Fibroblast of villous mesenchyme (primary cell): ENCODE results near the gene UMODL1. TPM values are rescaled to one million over a fixed set of nuclear protein-coding genes. Genes with fewer than 3 reads are reported as not detected.
"Not testable (repeated sequence)": the region's sequence is repeated elsewhere in the genome, so short reads cannot be mapped to it uniquely, and the experiment has no call there.

Experiments used
- DNase-seq: peaks from one replicate; pipeline ENCODE4 v3.0.0-alpha.2; 2010; ENCODE audit warnings: low read depth
- H3K4me3 ChIP-seq: 2 replicates; pipeline ENCODE4 v1.5.1; 2011; ENCODE audit warnings: low read depth, mild to moderate bottlenecking, low read length
- total RNA-seq: library from RNA; depleted of rRNA; stranded (reverse); fragments of >200 nt; gene quantifications from 2 replicates; pipeline ENCODE4 v1.2.3, GENCODE V29; 2012
- TF ChIP-seq, protein P1 (sequence below): IDR thresholded peaks from 2 replicates; pipeline ENCODE4 v1.5.1; 2012; ENCODE audit warnings: low read depth, mild to moderate bottlenecking, low read length; ENCODE audit not compliant: insufficient read depth

UMODL1 gene
- total RNA-seq, 1 donor = not detected

DNA sequence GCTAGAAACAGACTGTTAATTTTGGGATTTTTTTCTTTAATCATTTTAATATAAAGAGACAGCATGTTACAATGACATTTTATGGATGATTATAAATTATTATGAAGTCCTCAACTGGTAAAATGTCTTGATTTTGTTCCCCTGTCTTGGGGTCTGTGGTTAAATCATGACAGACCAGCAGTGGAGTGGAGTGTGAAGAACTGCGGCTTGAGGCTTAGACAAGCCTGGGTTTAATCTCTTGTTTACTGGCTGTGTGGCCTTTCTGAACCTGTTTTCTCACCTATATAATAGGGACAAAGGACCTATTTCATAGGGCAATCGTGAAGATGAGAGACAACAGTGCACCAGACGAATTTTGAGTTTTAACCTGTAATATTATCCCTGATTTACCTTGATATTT is 1.8 kb upstream of the UMODL1 start:
- TF ChIP-seq, protein P1, sequence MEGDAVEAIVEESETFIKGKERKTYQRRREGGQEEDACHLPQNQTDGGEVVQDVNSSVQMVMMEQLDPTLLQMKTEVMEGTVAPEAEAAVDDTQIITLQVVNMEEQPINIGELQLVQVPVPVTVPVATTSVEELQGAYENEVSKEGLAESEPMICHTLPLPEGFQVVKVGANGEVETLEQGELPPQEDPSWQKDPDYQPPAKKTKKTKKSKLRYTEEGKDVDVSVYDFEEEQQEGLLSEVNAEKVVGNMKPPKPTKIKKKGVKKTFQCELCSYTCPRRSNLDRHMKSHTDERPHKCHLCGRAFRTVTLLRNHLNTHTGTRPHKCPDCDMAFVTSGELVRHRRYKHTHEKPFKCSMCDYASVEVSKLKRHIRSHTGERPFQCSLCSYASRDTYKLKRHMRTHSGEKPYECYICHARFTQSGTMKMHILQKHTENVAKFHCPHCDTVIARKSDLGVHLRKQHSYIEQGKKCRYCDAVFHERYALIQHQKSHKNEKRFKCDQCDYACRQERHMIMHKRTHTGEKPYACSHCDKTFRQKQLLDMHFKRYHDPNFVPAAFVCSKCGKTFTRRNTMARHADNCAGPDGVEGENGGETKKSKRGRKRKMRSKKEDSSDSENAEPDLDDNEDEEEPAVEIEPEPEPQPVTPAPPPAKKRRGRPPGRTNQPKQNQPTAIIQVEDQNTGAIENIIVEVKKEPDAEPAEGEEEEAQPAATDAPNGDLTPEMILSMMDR = no peak
- no peak overlapping the region for H3K4me3 ChIP-seq
- DNase-seq = no peak

DNA sequence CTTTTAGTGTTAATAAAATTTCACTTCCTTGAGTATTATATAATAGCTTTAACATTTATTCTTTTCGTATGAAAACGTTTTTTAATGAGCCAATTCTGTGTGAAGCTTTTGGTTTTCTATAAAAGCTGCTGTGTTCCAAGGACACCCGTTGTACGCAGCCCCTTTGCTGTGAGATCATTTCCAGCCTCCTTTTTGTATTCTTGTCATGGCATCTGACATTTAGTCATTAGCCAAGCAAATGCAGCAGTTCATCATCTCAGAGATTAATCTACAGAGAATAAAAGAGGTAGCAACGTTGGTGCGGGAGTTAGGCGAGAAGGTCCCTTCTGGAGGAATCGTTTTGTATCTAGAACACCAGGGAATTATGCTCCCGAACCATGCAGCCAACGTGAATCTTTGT is 1.3 kb upstream of the UMODL1 start:
- H3K4me3 ChIP-seq = no peak overlapping the region
- TF ChIP-seq, protein P1 = no peak
- no peak for DNase-seq

DNA sequence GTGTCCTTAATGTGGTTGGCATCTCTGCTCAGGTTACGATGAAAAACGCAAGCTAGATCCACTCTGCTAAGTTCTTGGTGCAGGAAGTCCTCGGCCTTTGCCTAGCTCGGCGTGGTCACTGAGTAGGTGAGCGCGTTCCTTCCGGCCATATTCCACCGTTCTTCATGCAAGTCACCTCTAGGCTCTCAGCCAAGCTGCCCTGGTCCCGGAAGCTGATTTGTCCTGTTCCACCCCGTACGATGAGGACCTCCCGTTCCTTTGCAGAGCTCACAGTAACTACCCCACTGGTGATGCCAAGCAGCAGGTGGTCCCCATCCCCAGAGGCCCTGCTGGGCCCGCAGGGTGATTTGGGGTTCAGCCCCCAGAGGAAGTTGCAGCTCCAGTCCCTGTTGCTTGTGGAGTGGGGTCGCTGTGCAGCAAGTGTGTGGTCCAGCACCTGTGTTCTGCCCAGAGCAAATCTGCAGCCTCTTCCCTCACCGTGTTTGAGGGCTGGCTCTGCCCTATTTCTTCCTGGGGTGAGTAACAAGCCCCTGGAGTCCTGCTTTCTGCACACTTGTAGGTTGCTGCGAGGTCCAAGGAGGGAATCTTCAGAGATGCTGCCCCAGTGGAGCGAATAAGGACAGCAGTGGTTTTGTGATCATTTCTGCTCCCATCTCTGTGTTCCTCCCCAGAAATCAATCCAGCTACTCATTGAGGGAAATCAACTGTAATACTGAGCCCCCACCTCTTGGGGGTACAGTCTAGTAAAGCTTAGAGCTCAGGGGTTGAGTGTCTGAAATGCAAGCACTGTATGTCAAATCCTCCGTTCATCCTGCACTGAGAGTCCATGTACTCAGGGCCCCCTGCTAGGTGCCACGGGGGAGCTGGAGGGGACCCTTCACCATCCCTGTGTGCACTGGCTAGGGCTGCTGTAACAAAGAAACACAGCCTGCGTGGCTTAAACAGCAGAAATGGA is 2.3 kb downstream of the UMODL1 start:
- no peak overlapping the region for H3K4me3 ChIP-seq
- DNase-seq = no peak
- TF ChIP-seq, protein P1 = no peak

DNA sequence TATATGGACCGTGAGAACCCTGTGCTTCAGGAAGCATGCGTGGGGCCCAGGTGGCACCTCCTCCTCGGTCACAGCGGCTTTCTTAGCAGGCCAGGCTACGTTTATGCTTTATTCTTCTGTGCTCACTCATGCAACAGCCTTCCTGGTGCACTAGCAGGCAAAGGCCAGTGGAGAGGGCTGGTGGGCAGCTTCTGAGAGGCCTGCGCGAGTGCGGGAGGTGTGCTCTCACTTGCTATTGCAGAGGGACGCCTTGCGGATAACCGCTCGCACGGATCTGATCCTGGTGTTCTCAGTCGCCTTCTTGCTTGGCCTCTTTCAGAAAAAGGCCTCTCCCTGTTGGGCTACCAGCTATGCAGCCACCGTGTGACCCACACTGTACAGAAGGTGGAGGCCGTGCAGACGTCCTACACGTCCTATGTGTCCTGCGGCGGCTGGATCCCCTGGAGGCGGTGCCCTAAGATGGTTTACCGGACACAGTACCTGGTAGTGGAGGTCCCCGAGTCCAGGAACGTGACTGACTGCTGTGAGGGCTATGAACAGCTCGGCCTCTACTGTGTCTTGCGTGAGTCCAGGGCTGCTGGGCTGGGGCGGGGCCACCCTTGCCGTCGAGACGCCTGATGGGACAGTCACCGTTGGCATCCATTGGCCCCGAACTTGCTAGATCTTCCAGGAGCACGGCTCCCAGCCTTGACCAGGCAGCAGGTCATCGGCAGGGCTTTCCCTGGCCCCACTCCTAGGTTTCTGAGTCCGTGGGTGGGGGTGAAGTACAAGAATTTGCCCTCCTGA is 4.8 kb downstream of the UMODL1 start:
- TF ChIP-seq, protein P1 = no peak
- no peak for DNase-seq
- no peak overlapping the region for H3K4me3 ChIP-seq

DNA sequence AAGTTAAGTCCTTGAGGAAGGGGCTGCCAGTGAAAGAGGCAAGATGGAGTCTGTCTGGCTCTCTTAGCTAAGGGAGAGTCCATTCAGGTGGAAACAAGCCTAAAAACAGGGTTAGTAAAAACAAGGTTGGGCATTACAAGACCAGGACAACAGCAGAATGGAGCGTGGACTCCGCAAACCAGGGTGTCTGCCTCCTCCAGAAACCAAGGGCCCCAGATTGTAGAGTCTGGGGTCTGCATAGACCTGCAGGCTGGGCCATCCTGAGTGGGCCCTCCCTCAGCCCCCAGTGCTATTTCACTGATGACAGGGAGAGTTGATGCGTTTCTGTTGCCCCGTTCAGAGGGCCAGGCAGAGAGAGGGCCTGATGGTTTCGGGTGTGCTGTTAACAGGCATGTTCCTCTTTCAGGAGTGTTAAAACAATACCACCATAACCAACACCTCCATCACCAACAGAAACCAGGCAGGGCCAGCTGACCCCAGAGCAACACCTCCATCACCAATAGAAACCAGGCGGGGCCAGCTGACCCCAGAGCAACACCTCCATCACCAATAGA is 6.6 kb downstream of the UMODL1 start:
- not testable (repeated sequence) for H3K4me3 ChIP-seq, DNase-seq

DNA sequence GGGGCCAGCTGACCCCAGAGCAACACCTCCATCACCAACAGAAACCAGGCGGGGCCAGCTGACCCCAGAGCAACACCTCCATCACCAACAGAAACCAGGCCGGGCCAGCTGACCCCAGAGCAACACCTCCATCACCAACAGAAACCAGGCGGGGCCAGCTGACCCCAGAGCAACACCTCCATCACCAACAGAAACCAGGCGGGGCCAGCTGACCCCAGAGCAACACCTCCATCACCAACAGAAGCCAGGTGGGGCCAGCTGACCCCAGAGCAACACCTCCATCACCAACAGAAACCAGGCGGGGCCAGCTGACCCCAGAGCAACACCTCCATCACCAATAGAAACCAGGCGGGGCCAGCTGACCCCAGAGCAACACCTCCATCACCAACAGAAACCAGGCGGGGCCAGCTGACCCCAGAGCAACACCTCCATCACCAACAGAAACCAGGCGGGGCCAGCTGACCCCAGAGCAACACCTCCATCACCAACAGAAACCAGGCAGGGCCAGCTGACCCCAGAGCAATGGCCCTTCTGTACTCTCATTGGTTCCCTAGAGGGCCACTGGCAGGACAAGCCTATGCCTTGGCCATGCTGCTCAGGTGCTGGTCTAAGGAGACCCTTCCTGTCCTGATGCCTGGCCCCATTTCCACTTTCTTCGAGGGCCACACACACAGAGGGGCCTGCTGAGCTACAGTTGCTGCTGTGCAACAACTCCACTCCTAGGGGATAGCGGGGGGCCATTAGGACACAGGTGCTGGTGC is 7.3 kb downstream of the UMODL1 start:
- H3K4me3 ChIP-seq, DNase-seq: not testable (repeated sequence)

DNA sequence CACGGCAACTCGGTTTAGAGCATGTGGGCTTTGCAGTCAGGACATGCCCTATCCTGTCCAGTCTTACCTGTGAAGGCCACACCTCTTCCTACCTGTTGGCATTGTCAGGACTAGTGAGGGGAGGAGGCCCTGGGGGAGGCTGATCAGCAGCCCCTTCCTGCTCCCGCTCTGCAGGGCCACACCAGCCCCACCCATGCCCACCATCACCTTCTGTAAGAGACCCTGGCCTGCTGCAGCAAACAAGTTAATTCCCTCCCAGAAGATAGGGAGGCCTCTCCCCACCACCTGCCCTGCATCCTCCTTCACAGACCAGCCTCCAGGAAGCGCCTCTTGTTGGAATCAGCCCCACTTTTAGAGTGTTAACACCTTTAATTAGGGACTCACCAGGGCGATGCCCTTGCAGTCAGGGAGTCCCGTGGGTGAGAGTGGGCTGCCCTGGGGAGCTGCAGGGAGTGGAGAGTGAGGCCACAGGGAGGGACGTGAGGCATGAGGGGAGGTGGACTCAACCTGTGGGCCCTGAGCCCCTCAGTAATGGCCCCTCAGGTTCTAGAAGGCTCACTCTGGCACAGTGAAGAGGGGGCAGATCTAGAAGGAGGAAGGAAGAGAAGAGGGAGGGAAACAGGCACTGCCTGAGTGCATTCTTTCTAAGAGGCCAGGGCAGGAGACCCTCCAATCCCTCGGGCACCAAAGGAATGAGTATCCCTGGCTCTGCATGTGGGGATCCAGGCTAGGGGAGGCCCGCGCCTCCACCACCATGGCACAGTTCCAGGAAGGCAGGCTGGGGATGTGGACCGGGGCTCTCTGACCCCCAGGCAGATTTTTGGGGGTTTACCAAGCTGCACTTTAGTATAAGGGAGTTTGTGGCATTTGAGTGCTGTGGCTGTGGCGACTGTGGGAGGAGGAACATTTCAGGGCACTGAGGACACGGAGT is 8.2 kb downstream of the UMODL1 start:
- DNase-seq = no peak
- no peak overlapping the region for H3K4me3 ChIP-seq
- TF ChIP-seq, protein P1 = no peak
